H9 (cell line): ENCODE data around the gene RXRB. TPM values are rescaled to one million over a fixed set of nuclear protein-coding genes. Genes with fewer than 3 reads are reported as not detected.

Experiments
- DNase-seq: peaks from one replicate; pipeline ENCODE4 v3.0.0-alpha.2; 2017
- H2AFZ ChIP-seq: one replicate; pipeline ENCODE4 v1.6.1; 2013; ENCODE audit warnings: mild to moderate bottlenecking, low read length, control low read depth, moderate library complexity
- H2AK5ac ChIP-seq: 2 replicates; pipeline ENCODE4 v1.6.1; 2013; ENCODE audit warnings: low read length, control low read depth, mixed read lengths; ENCODE audit not compliant: insufficient read length
- H2BK120ac ChIP-seq: one replicate; pipeline ENCODE4 v1.6.1; 2013; ENCODE audit warnings: low read depth, mild to moderate bottlenecking, low read length, control low read depth, inconsistent platforms; ENCODE audit not compliant: poor library complexity, severe bottlenecking
- H2BK12ac ChIP-seq: 2 replicates; pipeline ENCODE4 v1.6.1; 2013; ENCODE audit warnings: low read length, control low read depth, mixed read lengths, low read depth; ENCODE audit not compliant: insufficient read length
- H2BK15ac ChIP-seq: 2 replicates; pipeline ENCODE4 v1.6.1; 2013; ENCODE audit warnings: low read depth, low read length, control low read depth
- H2BK20ac ChIP-seq: one replicate; pipeline ENCODE4 v1.6.1; 2013; ENCODE audit warnings: low read depth, mild to moderate bottlenecking, low read length, control low read depth, inconsistent platforms; ENCODE audit not compliant: poor library complexity, severe bottlenecking
- H2BK5ac ChIP-seq: 2 replicates; pipeline ENCODE4 v1.6.1; 2013; ENCODE audit warnings: low read length, control low read depth, mixed read lengths; ENCODE audit not compliant: insufficient read length
- H3K14ac ChIP-seq: 2 replicates; pipeline ENCODE4 v1.6.1; 2013; ENCODE audit warnings: low read length, control low read depth; ENCODE audit not compliant: insufficient read depth
- H3K18ac ChIP-seq: 2 replicates; pipeline ENCODE4 v1.6.1; 2013; ENCODE audit warnings: low read depth, mild to moderate bottlenecking, mixed read lengths, low read length, control low read depth; ENCODE audit not compliant: insufficient read length
- H3K23ac ChIP-seq: 2 replicates; pipeline ENCODE4 v1.6.1; 2013; ENCODE audit warnings: low read length, control low read depth, mixed read lengths, low read depth; ENCODE audit not compliant: insufficient read length
- H3K23me2 ChIP-seq: 2 replicates; pipeline ENCODE4 v1.6.1; 2013; ENCODE audit warnings: low read depth, mild to moderate bottlenecking, mixed read lengths, low read length, control low read depth; ENCODE audit not compliant: insufficient read length, poor library complexity, severe bottlenecking
- H3K27ac ChIP-seq: 2 replicates; pipeline ENCODE4 v1.5.1; 2013; ENCODE audit warnings: low read length, control low read depth, mixed read lengths, low read depth; ENCODE audit not compliant: insufficient read length
- H3K27me3 ChIP-seq: 2 replicates; pipeline ENCODE4 v1.6.1; 2013; ENCODE audit warnings: low read length, control low read depth, inconsistent platforms; ENCODE audit not compliant: insufficient read depth
- H3K4ac ChIP-seq: 2 replicates; pipeline ENCODE4 v1.6.1; 2013; ENCODE audit warnings: low read depth, mild to moderate bottlenecking, control low read depth, inconsistent platforms, low read length, moderate library complexity
- H3K4me1 ChIP-seq: 2 replicates; pipeline ENCODE4 v1.6.1; 2013; ENCODE audit warnings: low read length, control low read depth, inconsistent platforms; ENCODE audit not compliant: insufficient read depth
- H3K4me2 ChIP-seq: 2 replicates; pipeline ENCODE4 v1.6.1; 2013; ENCODE audit warnings: low read length, control low read depth, mixed read lengths; ENCODE audit not compliant: insufficient read length, insufficient read depth
- H3K56ac ChIP-seq: 2 replicates; pipeline ENCODE4 v1.6.1; 2013; ENCODE audit warnings: low read depth, mild to moderate bottlenecking, mixed read lengths, low read length, control low read depth; ENCODE audit not compliant: insufficient read length
- H3K79me1 ChIP-seq: 2 replicates; pipeline ENCODE4 v1.6.1; 2013; ENCODE audit warnings: low read depth, mild to moderate bottlenecking, moderate library complexity, low read length, control low read depth, inconsistent platforms; ENCODE audit not compliant: insufficient read depth, poor library complexity, severe bottlenecking
- H3K79me2 ChIP-seq: 2 replicates; pipeline ENCODE4 v1.6.1; 2013; ENCODE audit warnings: low read length, control low read depth, inconsistent platforms; ENCODE audit not compliant: insufficient read depth
- H3K9ac ChIP-seq: 2 replicates; pipeline ENCODE4 v1.6.1; 2013; ENCODE audit warnings: low read length, control low read depth, mixed read lengths; ENCODE audit not compliant: insufficient read length; ENCODE audit errors: extremely low read depth
- H3K9me3 ChIP-seq: one replicate; pipeline ENCODE4 v1.6.1; 2013; ENCODE audit warnings: low read depth, low read length, inconsistent platforms; ENCODE audit not compliant: control insufficient read depth
- H3T11ph ChIP-seq: one replicate; pipeline ENCODE4 v1.6.1; 2013; ENCODE audit warnings: mild to moderate bottlenecking, low read length, control low read depth, inconsistent platforms
- H4K20me1 ChIP-seq: one replicate; pipeline ENCODE4 v1.6.1; 2013; ENCODE audit not compliant: control insufficient read depth, insufficient read length, insufficient read depth
- H4K5ac ChIP-seq: 2 replicates; pipeline ENCODE4 v1.6.1; 2013; ENCODE audit warnings: low read depth, mild to moderate bottlenecking, mixed read lengths, low read length, control low read depth; ENCODE audit not compliant: insufficient read length
- H4K8ac ChIP-seq: replicated peaks from 2 replicates; pipeline ENCODE4 v1.6.1; 2013; ENCODE audit warnings: low read length, control low read depth, mixed read lengths, low read depth; ENCODE audit not compliant: insufficient read length
- H4K91ac ChIP-seq: 2 replicates; pipeline ENCODE4 v1.6.1; 2013; ENCODE audit warnings: low read depth, mild to moderate bottlenecking, moderate library complexity, mixed read lengths, low read length, control low read depth; ENCODE audit not compliant: insufficient read length
- H3K27ac Mint-ChIP-seq, 3 experiments: 2 replicates in 2 of 3; 3 replicates in 1 of 3; pipeline ENCODE4 v1.8.0; 2020 to 2021; ENCODE audit warnings: mixed read lengths in 3 of 3, mild to moderate bottlenecking in 1 of 3, moderate library complexity in 1 of 3
- H3K27me3 Mint-ChIP-seq: 2 replicates; pipeline ENCODE4 v1.8.0; 2021; ENCODE audit warnings: low read depth, mild to moderate bottlenecking, moderate library complexity, mixed read lengths
- H3K36me3 Mint-ChIP-seq, 3 experiments: 2 replicates in 2 of 3; 3 replicates in 1 of 3; pipeline ENCODE4 v1.8.0; 2020 to 2021; ENCODE audit warnings: low read depth in 3 of 3, mixed read lengths in 3 of 3; ENCODE audit not compliant: insufficient read depth in 1 of 3
- H3K4me1 Mint-ChIP-seq, 2 experiments: 2 replicates each; pipeline ENCODE4 v1.8.0; 2020; ENCODE audit warnings: mixed read lengths in 2 of 2
- H3K4me3 Mint-ChIP-seq, 2 experiments: 2 replicates in 1 of 2; 3 replicates in 1 of 2; pipeline ENCODE4 v1.8.0; 2020 to 2021; ENCODE audit warnings: mild to moderate bottlenecking in 2 of 2, mixed read lengths in 2 of 2, moderate library complexity in 1 of 2
- H3K9me3 Mint-ChIP-seq, 2 experiments: 2 replicates in 1 of 2; 3 replicates in 1 of 2; pipeline ENCODE4 v1.8.0; 2020; ENCODE audit warnings: mild to moderate bottlenecking in 2 of 2, mixed read lengths in 2 of 2, moderate library complexity in 1 of 2
- CTCF ChIP-seq: fragments of 200-600 bp; sonication (generic); conservative IDR thresholded peaks from 3 replicates; pipeline ENCODE4 v1.8.0; 2021; ENCODE audit warnings: antibody characterized with exemption, mild to moderate bottlenecking
- WGBS: extraction: QIAGEN DNeasy Blood & Tissue Kit; methylation state at CpG from one replicate; pipeline ENCODE4 v1.1.7; 2013; ENCODE audit warnings: missing lambda C conversion rate, low lambda C conversion rate, mixed read lengths; ENCODE audit not compliant: insufficient read length; ENCODE audit errors: extremely low coverage; 5-methylcytosine and 5-hydroxymethylcytosine counted together
- total RNA-seq: library from RNA; stranded (reverse); gene quantifications from 2 replicates; pipeline ENCODE4 v1.2.1, GENCODE V29; 2021

RXRB gene
- total RNA-seq, 1 experiment from 2014 or later: 14.8 TPM

- WGBS: no CpG with 5 or more reads among the region's 10 CpGs
- Histone ChIP-seq H3K18ac (no peak overlapping the region), H4K5ac (no peak overlapping the region), H3K56ac (no peak overlapping the region), H2AK5ac (no peak overlapping the region), H3K14ac (no peak overlapping the region; the same call in 1 of the 2 replicates), H3K9me3 (no peaks in the 10 kb centered on the region), H2BK12ac (no peak overlapping the region), H4K8ac (no peak overlapping the region), H3K79me1 (no peaks in the 10 kb centered on the region), H3K9ac (no peak overlapping the region), H2BK5ac (no peak overlapping the region), H3K27me3 (no peaks in the 10 kb centered on the region), H3K4ac (no peak overlapping the region), H3T11ph (no peak overlapping the region), H4K91ac (no peak overlapping the region), H3K23me2 (no peaks in the 10 kb centered on the region), H2BK15ac (no peak overlapping the region), H2BK20ac (no peak overlapping the region), H3K23ac (no peak overlapping the region), H4K20me1 (peaks cover 3% of the 10 kb centered on the region), H2AFZ (no peak overlapping the region), H3K4me2 (no peak overlapping the region), H3K79me2 (no peaks in the 10 kb centered on the region), H3K27ac (no peak overlapping the region), H3K4me1 (no peaks in the 10 kb centered on the region), H2BK120ac (no peak overlapping the region)
- Mint-ChIP-seq H3K27me3 (peaks cover 13% of the 10 kb centered on the region), H3K4me1 (peaks cover 4 to 8% of the 10 kb centered on the region in 2 experiments), H3K9me3 (no peaks in the 10 kb centered on the region), H3K36me3 (no peaks in the 10 kb centered on the region), H3K4me3 (no peak overlapping the region; a peak in 1 of 5 replicates), H3K27ac (peak overlapping the region in 1 of 3 experiments; percentile 30; a peak in 1 of 7 replicates)
- TF ChIP-seq CTCF: no peak
- DNase-seq: no peak
Measured at GRCh38 chr6:33169291-33170175, 30.9 kb downstream of the RXRB start.
